SK-N-SH treated with all-trans-retinoic acid at 6 μM for 48 hours (cell line): ENCODE data around the gene COL4A5.

ENCODE experiments used
- ARNTL ChIP-seq: fragments of 450-650 bp; formaldehyde crosslinking; IDR thresholded peaks from 2 replicates; pipeline ENCODE4 v1.5.0; 2020; ENCODE audit warnings: low read depth, mild to moderate bottlenecking, moderate library complexity, borderline replicate concordance
- BACH2 ChIP-seq: fragments of 250-450 bp; sonication (Bioruptor Pico); IDR thresholded peaks from 2 replicates; pipeline ENCODE4 v1.9.0; 2021; ENCODE audit warnings: mild to moderate bottlenecking, borderline replicate concordance
- CREB5 ChIP-seq: fragments of 250-450 bp; sonication (Bioruptor Pico); IDR thresholded peaks from 2 replicates; pipeline ENCODE4 v1.5.1; 2020; ENCODE audit warnings: low read depth, mild to moderate bottlenecking, moderate library complexity
- CSRNP3 ChIP-seq: fragments of 250-450 bp; sonication (Bioruptor Pico); IDR thresholded peaks from 2 replicates; pipeline ENCODE4 v1.5.1; 2021; ENCODE audit warnings: mild to moderate bottlenecking, moderate library complexity
- ISL1 ChIP-seq: fragments of 250-450 bp; sonication (Bioruptor Pico); IDR thresholded peaks from 2 replicates; pipeline ENCODE4 v2.1.2; 2022; ENCODE audit warnings: mild to moderate bottlenecking, moderate library complexity
- OSR1 ChIP-seq: fragments of 250-450 bp; sonication (Bioruptor Pico); IDR thresholded peaks from 2 replicates; pipeline ENCODE4 v1.8.0; 2022; ENCODE audit warnings: moderate library complexity, mild to moderate bottlenecking, inconsistent platforms
- PATZ1 ChIP-seq: fragments of 250-450 bp; sonication (Bioruptor Pico); IDR thresholded peaks from 2 replicates; pipeline ENCODE4 v1.8.0; 2020; ENCODE audit warnings: mild to moderate bottlenecking, moderate library complexity, borderline replicate concordance
- POU6F1 ChIP-seq: fragments of 250-450 bp; sonication (Bioruptor Pico); IDR thresholded peaks from 2 replicates; pipeline ENCODE4 v1.8.0; 2021; ENCODE audit warnings: low read depth, mild to moderate bottlenecking, moderate library complexity, borderline replicate concordance
- RARB ChIP-seq: fragments of 250-450 bp; sonication (Bioruptor Pico); IDR thresholded peaks from 2 replicates; pipeline ENCODE4 v1.8.0; 2021; ENCODE audit warnings: mild to moderate bottlenecking, moderate library complexity
- SNAI2 ChIP-seq: fragments of 250-450 bp; sonication (Bioruptor Pico); IDR thresholded peaks from 2 replicates; pipeline ENCODE4 v1.5.0; 2020; ENCODE audit warnings: mild to moderate bottlenecking, moderate library complexity
- TCF4 ChIP-seq: fragments of 250-450 bp; sonication (Bioruptor Pico); IDR thresholded peaks from 2 replicates; pipeline ENCODE4 v1.8.0; 2021; ENCODE audit warnings: mild to moderate bottlenecking, moderate library complexity, borderline replicate concordance
- ZFP30 ChIP-seq: fragments of 450-650 bp; formaldehyde crosslinking; IDR thresholded peaks from 2 replicates; pipeline ENCODE4 v1.5.0; 2022; ENCODE audit warnings: mild to moderate bottlenecking, moderate library complexity

GRCh38 chrX:108464604-108465003, 25.0 kb downstream of the COL4A5 start:
- TF ChIP-seq POU6F1 (CRISPR knock-in tag) (no peak), CREB5 (no peak), ISL1 (no peak), SNAI2 (CRISPR knock-in tag) (no peak), RARB (no peak), ARNTL (CRISPR knock-in tag) (no peak), BACH2 (CRISPR knock-in tag) (no peak), CSRNP3 (no peak), PATZ1 (CRISPR knock-in tag) (no peak), ZFP30 (CRISPR knock-in tag) (no peak), TCF4 (CRISPR knock-in tag) (no peak), OSR1 (CRISPR knock-in tag) (no peak)
